Activated CD8-positive, alpha-beta T cell treated with anti-CD3 and anti-CD28 coated beads for 36 hours (primary cell): ENCODE results near the gene UBA7. TPM values are rescaled to one million over a fixed set of nuclear protein-coding genes. Genes with fewer than 3 reads are reported as not detected.

Source experiments
- ATAC-seq: fragments of 200-7000 bp; cut with Tn5 transposase; one replicate; pipeline ENCODE4 v1.10.0; 2021; ENCODE audit warnings: mild to moderate bottlenecking, moderate library complexity
- CTCF ChIA-PET: fragments of 350-600 bp; sonication (Branson Sonifier 250); formaldehyde crosslinking; loops from one replicate; lab custom pipeline; 2021; ENCODE audit warnings: antibody characterized with exemption; lab: Charles Lee
- POLR2A ChIA-PET: fragments of 350-600 bp; sonication (Branson Sonifier 250); formaldehyde crosslinking; loops from one replicate; lab custom pipeline; 2021; ENCODE audit warnings: antibody characterized with exemption; lab: Charles Lee
- DNase-seq: peaks from one replicate; pipeline ENCODE4 v3.0.0-alpha.2; 2020
- H3K27ac Mint-ChIP-seq: one replicate; pipeline ENCODE4 v1.8.0; 2021; ENCODE audit warnings: mild to moderate bottlenecking, mixed read lengths
- H3K27me3 Mint-ChIP-seq: one replicate; pipeline ENCODE4 v1.8.0; 2021; ENCODE audit warnings: mixed read lengths
- H3K36me3 Mint-ChIP-seq: one replicate; pipeline ENCODE4 v1.8.0; 2021; ENCODE audit warnings: low read depth, mixed read lengths
- H3K4me1 Mint-ChIP-seq: one replicate; pipeline ENCODE4 v1.8.0; 2021; ENCODE audit warnings: low read depth, mixed read lengths
- H3K4me3 Mint-ChIP-seq: one replicate; pipeline ENCODE4 v1.8.0; 2021; ENCODE audit warnings: mild to moderate bottlenecking, moderate library complexity, mixed read lengths
- H3K9me3 Mint-ChIP-seq: one replicate; pipeline ENCODE4 v1.8.0; 2021; ENCODE audit warnings: mixed read lengths
- intact Hi-C: fragments of 100-400 bp; cut with micrococcal nuclease; formaldehyde crosslinking; loops from one replicate; pipeline ENCODE4 v1.10.0; 2022
- total RNA-seq, 2 experiments: library from RNA; stranded (reverse); gene quantifications; one replicate each; pipeline ENCODE4 v1.2.3, GENCODE V29; 2021
- TF ChIP-seq, protein P1 (sequence below): fragments of 200-600 bp; IDR thresholded peaks from one replicate; pipeline ENCODE4 v1.8.0; 2022; ENCODE audit warnings: antibody characterized with exemption, mild to moderate bottlenecking

The UBA7 gene
- total RNA-seq, 2 experiments from 2014 or later: 69.9 to 72.3 TPM

DNA sequence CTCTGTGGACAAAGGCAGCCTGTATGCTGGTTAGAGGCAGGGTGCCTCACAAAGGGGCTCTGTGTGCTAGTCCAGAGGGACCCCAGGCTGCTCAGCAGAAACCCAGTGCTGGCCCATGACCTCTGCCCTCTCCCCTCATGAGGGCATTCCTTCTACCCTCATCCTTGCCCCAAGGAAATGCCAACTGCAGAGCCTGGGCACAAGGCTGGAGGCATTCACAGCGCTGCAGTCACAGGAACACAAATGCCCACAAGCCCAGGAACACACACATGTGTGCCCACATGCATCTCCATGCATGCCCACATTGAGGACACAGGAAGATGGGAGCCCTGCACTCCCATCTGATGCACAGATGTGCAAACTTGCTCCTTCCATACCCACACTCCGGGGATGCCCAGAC lies 6.9 kb downstream of the UBA7 start:
- ChIA-PET CTCF (interaction anchor here (0.9 to 20.5 kb wide), 3 partner anchors 16 to 64 kb away, joined by 3 to 412 read pairs (median 3); no protein-coding TSS in a partner anchor), POLR2A (interaction anchor here (0.7 to 6.0 kb wide), 5 partner anchors 11 to 87 kb away, joined by 3 to 37 read pairs (median 4); partner anchors contain the start of gene AMIGO3)
- peak overlapping the region; percentile 82 for H3K27ac Mint-ChIP-seq

DNA sequence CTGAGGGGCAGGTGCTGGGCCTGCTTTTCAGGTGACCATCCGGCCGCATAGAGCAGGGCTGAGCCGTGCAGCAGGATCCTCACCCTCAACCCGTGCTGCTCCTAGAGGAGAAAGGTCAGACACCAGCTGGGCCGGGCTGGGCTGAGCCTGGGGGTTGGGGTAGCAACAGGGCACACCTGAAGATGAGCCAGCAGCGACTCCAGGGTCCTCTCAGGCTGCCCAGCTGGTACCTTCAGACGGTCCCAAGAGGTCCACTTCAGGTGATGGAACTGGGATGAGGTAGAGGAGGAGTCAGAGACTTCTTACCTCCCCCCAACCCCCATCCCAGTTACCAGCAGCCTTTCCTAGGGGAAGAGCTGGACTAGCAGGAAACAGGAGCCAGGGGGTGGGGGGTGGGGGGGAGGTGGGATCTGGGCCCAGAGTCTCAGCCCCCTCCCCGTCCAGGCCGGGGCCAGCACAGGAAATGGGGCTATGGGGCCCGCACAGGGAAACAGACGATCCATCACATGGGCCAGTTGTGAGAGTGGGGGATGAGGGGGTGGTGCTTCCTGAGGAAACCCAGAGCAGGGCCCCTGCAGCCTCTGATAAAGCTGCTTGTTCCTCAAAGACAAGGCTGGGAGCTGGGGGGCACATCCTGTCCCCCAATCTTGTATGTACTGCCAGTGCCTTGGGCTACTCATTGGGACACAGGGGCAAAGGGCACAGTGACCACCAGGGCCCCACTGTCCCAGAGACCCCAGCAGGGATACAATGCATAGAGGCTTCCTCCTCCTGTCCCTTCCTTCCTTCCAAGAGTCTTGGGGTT lies 7.7 kb downstream of the UBA7 start:
- peak; percentile 48 for ATAC-seq
- TF ChIP-seq, protein P1, sequence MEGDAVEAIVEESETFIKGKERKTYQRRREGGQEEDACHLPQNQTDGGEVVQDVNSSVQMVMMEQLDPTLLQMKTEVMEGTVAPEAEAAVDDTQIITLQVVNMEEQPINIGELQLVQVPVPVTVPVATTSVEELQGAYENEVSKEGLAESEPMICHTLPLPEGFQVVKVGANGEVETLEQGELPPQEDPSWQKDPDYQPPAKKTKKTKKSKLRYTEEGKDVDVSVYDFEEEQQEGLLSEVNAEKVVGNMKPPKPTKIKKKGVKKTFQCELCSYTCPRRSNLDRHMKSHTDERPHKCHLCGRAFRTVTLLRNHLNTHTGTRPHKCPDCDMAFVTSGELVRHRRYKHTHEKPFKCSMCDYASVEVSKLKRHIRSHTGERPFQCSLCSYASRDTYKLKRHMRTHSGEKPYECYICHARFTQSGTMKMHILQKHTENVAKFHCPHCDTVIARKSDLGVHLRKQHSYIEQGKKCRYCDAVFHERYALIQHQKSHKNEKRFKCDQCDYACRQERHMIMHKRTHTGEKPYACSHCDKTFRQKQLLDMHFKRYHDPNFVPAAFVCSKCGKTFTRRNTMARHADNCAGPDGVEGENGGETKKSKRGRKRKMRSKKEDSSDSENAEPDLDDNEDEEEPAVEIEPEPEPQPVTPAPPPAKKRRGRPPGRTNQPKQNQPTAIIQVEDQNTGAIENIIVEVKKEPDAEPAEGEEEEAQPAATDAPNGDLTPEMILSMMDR: no peak
- H3K27ac Mint-ChIP-seq: peak overlapping the region; percentile 82
- peaks cover 47% of the 10 kb centered on the region for H3K4me1 Mint-ChIP-seq
- CTCF ChIA-PET: interaction anchor here (1.0 to 20.5 kb wide), 2 partner anchors 11 to 33 kb away, joined by 3 to 412 read pairs; no protein-coding TSS in a partner anchor
- intact Hi-C loops: no loop called here
- peaks cover 3% of the 10 kb centered on the region for H3K36me3 Mint-ChIP-seq
- H3K27me3 Mint-ChIP-seq: peaks cover 2% of the 10 kb centered on the region
- H3K4me3 Mint-ChIP-seq: no peak overlapping the region
- no peaks in the 10 kb centered on the region for H3K9me3 Mint-ChIP-seq
- POLR2A ChIA-PET: interaction anchor here (0.7 to 6.0 kb wide), 8 partner anchors 8 to 87 kb away, joined by 3 to 37 read pairs (median 4); partner anchors contain the start of genes AMIGO3 and UBA7
- peak; percentile 83 for DNase-seq

More for the DNA sequence above, 6.9 kb downstream of the UBA7 start:
- intact Hi-C loops: no loop called here
- no peak for ATAC-seq
- TF ChIP-seq, protein P1: no peak
- DNase-seq: no peak
- peaks cover 9% of the 10 kb centered on the region for H3K36me3 Mint-ChIP-seq
- peaks cover 2% of the 10 kb centered on the region for H3K27me3 Mint-ChIP-seq
- H3K9me3 Mint-ChIP-seq: no peaks in the 10 kb centered on the region
- peaks cover 52% of the 10 kb centered on the region for H3K4me1 Mint-ChIP-seq
- no peak overlapping the region for H3K4me3 Mint-ChIP-seq

DNA sequence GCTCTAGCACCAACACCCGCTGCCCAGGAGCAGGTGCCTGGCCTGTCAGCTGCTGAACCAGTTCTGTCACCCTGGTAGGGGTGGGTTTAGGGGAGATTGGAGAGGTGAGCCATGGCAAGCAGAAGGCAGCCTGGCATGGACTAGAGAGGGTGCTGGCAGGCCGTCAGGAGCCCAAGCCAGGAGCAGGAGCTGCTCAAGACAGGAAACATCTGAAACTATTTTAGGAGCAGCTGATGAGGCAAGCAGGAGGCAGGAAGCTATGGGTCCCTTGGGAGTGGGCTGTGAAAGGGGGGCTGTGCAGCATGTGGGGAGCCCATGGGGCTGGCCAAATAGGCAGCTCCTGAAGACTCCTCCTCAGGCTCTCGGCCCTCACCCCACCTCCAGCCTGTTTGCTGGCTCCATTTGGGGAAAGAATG lies 8.4 kb downstream of the UBA7 start:
- peak overlapping the region; percentile 66 for H3K27ac Mint-ChIP-seq
- CTCF ChIA-PET: interaction anchor here (0.6 to 20.5 kb wide), 8 partner anchors 12 to 143 kb away, joined by 3 to 412 read pairs (median 4); no protein-coding TSS in a partner anchor
- TF ChIP-seq, protein P1: no peak
- POLR2A ChIA-PET: interaction anchor here (0.9 to 6.0 kb wide), 6 partner anchors 8 to 65 kb away, joined by 3 to 37 read pairs (median 4); partner anchors contain the start of gene UBA7
- no peak for DNase-seq
- intact Hi-C loops: no loop called here
- no peak for ATAC-seq
- H3K36me3 Mint-ChIP-seq: peaks cover 3% of the 10 kb centered on the region
- H3K27me3 Mint-ChIP-seq: peaks cover 2% of the 10 kb centered on the region
- H3K4me3 Mint-ChIP-seq: no peak overlapping the region
- peaks cover 47% of the 10 kb centered on the region for H3K4me1 Mint-ChIP-seq
- H3K9me3 Mint-ChIP-seq: no peaks in the 10 kb centered on the region

DNA sequence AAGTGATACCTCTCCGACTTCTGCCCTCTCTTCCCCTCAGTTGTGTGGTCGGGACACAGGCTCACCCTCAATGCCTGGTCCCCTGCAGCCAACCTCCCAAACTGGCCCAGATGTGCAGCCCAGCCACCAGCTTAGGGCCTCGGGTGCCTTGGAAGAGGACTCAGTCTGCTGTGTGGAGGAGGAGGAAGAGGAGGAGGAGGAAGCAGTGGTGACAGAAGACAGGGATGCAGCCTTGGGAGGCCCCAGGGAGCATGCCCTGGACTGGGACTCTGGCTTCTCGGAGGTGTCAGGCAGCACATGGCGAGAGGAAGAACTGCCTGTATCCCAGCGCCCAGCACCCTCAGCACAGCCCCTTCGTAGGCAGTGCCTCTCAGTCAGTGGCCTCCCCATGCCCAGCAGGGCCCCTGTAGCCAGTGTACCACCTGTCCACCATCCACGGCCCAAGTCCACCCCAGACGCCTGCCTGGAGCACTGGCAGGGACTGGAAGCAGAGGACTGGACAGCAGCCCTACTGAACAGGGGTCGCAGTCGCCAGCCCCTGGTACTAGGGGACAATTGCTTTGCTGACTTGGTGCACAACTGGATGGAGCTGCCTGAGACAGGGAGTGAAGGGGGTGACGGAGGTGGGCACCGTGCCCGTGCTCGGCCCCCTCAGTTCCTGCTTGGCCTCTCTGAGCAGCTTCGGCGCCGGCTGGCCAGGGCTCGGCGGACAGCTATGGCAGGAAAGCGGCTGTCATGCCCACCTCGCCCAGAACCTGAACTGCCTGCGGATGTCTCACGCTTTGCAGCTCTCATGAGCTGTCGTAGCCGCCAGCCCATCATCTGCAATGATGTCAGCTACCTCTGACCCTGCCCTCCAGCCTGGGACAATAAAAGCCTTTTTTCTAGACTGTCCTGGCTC lies 9.4 kb downstream of the UBA7 start:
- Mint-ChIP-seq H3K9me3 (no peaks in the 10 kb centered on the region), H3K4me1 (peaks cover 44% of the 10 kb centered on the region), H3K4me3 (peak overlapping the region; percentile 78), H3K27me3 (peaks cover 2% of the 10 kb centered on the region), H3K36me3 (no peaks in the 10 kb centered on the region), H3K27ac (peak overlapping the region; percentile 66)
- TF ChIP-seq, protein P1: no peak
- ATAC-seq: no peak
- ChIA-PET CTCF (interaction anchor here (0.6 to 20.5 kb wide), 14 partner anchors 8 to 359 kb away, joined by 3 to 412 read pairs (median 4); partner anchors contain the start of genes IP6K1 and UBA7), POLR2A (interaction anchor here (0.8 to 6.0 kb wide), 14 partner anchors 8 to 284 kb away, joined by 3 to 37 read pairs (median 4); partner anchors contain the start of genes AMIGO3, RBM5 and UBA7)
- no peak for DNase-seq
- intact Hi-C loops: loop anchor here (5.0 kb wide), 1 partner anchor 103 kb away; no protein-coding TSS in a partner anchor
